Measurements from ENCODE around the gene CDH15. TPM values are rescaled to one million over a fixed set of nuclear protein-coding genes. Genes with fewer than 3 reads are reported as not detected.
"Not testable (repeated sequence)": the region's sequence is repeated elsewhere in the genome, so short reads cannot be mapped to it uniquely, and the experiment has no call there.

The CDH15 gene
- polyA plus RNA-seq, 1 donor = 217 TPM

DNA sequence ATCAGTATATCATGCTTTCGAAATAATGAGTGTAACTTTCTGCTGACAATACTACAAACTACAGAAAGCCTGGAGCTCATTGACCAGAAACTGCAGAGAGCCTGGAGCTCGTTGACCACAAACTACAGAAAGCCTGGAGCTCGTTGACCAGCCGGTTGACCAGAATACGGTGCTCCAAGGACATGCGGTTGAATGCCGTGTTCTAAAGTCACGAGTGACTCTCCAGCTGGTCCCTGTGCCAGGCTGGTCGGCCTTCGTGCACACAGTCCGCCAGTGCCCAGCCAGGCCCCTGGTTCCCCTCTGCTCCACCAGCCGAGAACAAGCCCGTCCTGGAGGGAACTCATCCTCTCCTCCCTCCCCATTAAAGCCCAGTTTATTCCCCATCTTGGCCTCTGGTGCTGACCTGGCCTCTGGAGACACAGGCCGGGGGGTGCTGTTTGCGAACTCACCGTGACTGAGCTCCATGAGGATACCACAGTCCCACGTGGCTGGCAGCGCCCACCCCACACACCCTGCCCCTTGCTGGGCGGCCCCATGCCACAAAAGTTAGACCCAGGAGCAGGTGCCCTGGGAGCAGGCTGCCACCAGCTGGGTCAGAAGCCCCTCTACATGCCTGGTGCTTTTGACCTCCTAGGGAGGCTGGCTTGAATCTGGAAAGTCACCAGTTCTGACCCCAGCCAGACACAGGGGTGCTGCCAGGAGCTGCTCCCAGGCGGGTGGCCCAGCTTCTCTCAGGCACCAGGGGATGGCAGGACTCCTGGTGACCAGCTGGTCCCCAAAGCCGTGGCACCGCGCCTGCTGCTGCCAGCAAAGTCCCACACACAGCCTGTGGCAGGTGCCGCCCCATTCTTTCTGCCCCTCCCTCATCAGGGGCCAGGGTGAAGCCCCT, 15.5 kb upstream of the CDH15 start:
- DNase-seq (ENCODE audit: low read depth) = no peak

DNA sequence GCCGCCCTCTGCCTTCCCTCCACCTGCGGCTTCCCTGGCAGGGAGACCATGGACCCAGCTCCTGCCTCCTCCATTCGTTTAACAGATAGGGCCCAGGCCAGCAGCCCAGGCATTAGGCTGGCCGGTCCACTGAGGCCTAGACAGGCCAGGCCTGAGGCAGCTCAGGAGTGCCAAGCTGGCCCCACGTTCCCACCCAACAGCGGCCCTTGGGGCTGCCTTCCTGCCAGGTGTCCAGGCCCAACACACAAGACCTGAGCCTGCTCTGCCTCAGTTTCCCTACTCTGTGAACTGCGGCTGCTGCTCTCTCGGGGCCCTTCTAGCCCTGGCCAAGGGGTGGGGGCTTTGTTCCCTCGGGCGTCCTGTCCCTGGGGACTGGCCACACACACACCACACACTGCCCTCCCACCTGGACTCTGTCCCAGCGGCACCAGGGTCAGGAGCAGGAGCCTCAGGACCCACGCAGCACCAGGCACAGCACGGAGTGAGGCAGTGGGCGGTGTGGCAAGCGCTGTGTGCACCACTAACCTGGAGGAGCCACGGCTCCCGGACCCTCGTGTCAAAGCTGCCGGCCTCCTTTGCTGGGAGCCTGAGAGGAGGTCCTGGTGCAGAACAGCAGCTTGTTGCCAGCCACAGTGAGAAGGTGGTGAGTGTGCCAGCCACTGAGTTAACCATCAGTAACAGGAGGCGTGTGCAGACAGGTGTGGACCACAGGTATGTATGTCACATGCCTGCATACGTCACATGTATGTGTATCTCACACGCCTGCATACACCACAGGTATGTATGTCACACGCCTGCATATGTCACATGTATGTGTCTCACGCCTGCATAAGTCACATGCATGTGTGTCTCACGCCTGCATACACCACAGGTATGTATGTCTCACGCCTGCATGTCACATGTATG, 14.6 kb upstream of the CDH15 start:
- no peak for DNase-seq (ENCODE audit: low read depth)

DNA sequence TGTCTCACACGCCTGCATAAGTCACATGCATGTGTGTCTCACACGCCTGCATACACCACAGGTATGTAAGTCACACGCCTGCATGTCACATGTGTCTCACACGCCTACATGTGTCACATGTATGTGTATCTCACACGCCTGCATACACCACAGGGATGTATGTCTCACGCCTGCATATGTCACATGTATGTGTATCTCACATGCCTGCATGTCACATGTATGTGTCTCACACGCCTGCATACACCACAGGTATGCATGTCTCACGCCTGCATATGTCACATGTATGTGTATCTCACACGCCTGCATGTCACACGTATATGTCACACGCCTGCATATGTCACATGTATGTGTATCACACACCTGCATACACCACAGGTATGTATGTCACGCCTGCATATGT, 13.8 kb upstream of the CDH15 start:
- no peak for DNase-seq (ENCODE audit: low read depth)

DNA sequence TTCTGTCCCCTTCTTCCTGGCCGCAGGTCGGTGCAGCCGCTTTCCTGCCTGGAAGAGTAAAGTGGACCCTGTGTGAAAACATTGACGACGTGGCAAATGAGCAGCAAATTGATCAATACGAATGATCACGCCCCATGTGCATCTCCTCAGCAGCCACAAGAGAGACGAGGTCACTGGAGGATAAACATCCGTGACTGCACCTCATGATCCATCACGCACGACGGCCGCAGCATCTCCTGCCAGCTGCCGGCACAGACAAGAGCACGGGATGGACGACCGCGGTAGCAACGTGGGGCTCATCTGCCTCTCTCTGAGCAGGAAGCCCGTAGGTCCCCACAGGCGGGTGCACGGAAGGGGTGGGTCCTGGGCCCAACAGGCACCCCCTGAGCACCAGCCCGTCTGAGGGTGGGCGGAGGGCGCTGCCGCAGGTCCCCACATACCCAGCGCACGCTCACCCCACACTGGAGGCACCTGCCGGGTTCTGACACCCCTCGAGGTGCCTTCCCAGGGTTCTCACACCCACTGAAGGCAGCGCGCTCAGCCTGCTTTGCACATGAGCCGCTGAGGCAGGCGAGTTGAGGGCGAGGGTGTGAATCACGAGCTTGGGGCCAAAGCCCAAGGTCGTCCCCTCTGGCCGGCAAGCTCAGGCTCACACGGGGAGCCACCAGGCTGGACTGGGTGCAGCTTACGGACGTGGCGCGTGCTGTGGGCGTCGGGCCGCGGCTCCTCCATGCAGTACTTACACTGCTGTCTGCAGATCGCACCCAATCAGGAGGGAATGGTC, 12.3 kb upstream of the CDH15 start:
- no peak for DNase-seq (ENCODE audit: low read depth)

DNA sequence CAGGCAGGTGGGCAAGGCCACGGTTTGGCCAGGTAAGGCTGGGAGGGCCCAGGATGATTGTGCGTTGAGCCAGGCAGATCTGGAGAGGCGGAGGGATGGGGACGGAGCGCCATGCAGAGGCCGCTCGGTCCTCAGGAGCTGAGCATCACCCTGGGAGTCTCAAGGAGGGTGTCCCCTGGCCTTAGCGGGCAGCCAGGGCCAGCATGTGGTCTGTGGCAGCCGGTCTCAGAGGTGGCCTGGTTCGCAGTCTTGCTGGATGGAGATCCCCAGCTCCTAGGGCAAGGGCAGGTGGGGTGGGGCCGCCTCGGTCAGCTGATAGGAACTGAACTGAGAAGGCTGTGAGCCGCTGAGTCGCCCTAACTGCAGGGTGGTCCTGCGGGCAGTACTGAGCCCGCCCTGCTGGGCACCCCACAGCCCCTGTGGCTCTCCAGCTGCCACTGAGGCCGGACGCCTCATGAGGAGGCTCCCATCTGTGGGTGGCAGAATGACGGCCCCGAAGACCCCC, 11.6 kb upstream of the CDH15 start:
- no peak for DNase-seq (ENCODE audit: low read depth)

DNA sequence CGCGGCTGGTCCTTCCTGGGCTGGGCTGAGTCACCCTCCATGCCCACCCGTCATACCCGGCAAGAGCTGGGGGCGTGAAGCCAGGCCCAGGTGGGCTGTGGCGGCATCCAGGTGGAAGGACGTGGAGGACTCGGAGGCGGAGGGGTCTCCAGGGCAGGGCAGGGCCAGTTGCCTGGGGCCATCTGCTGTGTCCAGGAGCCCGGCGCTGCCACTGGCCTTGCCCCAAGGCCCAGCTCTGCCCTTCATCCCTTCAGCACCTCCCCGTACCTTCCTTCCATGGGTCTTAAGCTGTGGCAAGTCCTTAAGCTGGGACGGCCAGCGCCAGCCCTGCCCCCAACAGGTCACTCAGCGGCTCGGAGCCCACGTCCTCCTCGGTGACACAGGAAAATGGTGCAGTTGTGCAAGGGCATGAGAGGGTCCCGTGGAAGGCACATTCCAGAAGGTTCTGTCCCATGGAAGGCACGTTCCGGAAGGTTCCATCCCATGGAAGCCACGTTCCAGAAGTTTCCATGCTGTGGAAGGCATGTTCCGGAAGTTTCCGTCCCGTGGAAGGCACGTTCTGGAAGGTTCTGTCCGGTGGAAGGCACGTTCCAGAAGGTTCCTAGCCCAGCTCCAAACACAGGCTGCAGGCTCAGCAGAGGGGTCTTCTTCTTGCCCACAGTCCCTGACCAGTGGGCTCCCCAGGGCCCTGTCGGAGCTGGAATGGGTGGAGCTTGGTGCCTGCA, 10.4 kb upstream of the CDH15 start:
- DNase-seq (ENCODE audit: low read depth) = no peak

DNA sequence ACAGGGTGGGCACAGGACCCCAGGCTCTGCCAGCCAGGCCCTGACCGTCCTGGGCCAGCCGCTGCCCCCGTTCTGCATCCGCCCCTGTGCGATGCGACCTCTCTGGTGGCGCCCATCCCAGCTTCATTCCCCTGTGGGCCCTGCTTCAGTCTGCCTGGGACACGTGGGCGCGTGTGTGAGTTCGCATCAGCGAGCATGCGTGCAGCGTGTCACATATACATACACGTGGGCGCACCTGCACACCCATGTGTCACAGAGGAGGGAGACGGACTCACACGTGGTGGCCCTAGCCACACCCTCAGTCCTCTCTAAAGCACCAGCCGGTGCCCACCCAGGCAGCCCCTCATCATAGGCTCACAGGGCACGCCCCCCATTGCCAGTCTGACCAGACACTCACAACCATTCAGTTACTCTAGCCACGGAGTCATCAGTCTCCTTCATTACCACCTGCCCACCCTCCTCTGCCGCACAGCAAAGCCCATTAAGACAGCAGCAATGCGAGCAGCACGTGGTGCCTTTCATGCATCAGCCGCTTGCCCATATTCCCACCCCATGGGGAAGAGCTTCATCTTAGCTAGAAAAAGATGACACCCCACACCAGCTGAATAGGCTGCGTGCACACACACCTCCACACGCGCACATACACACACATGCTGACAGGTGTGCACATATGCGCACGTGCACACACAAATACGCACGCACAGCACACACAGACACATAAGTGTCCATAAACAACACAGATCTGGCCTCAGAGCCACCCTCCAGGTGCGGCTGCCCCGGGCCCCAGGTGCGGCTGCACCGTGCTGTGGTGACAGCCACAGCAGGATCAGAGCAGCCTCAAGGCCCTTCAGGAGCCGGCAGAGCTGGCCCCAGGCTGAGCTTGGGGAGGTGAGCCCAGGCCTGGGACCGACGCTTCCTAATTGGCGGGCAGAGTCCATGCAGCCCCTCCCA, 9.5 kb upstream of the CDH15 start:
- no peak for DNase-seq (ENCODE audit: low read depth)

DNA sequence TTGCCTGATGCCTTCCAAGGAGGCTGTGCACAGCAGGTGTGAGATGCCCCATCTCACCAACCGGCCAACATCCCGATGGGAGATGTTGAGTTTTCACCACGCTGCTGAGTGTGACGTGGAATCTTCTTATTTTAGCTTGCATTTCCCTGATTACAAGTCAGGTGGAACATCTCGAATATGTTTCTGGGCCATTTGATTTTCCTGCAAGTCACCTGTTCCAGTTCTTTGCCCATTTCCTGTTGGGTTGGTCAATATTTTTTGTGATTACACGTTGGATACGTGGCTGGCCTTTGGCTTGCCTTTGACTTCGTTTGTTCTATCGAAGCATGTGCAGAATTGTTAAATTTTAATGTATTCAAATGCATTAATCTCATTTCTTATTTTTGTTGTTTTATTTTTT, 8.3 kb upstream of the CDH15 start:
- no peak for DNase-seq (ENCODE audit: low read depth)

DNA sequence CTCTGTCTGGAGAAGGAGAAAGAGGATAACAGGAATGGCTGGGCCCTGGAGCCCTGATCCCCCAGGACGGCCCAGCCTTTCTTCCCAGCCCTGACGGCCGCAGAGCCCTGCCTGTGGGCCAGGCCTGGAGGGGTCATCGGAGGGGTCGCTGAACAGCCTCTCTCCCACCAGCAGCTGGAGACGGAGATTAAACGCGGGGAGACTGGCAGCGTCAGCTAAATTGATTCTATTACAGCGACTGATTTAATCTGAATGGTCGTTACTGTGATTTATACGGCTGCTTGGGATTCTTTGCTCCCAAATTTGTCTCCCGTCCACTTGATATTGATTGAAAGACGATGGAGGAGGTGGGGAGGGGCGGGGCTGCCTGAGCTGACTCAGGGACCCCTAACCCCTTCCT, 7.1 kb upstream of the CDH15 start:
- DNase-seq (ENCODE audit: low read depth) = no peak

DNA sequence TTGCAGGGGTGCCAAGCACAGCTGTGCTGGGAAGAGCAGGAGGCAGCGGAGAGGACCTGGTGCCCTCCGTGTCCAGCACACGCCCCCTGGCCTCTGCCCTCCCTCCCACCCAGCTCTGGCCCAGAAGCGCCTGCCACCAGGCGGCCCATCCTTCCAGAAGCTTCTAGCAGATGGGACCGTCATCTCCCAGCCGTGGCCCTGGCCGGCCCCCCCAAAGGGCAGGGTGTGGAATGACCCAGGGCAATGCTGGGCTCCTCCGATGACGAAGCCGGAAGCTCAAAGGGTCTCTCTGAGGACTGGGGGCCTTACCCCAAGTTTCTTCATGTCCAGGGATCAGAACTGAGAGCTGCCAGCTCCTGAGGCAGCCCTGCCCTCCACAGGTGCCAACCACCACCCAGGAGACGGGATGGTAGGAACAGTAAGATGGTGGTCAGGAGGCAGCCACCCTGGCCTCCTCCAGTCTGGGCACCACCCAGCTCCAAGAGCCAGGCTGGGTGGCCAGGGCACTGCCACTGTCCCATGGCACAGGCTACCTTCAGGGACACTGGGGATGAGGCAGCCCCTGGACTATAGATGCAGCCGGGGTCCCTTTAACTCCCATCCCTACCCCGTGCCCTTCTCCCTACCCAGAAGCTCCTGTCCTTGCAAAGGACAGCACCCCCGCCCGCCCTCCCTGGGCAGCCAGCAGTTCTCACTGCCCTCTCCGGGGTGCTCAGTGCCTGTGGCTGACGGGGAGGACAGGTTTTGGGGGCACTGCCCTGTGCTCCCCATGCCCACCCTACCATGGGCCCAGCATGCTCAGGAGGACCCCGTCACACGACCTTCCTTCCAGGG, 6.5 kb upstream of the CDH15 start:
- no peak for DNase-seq (ENCODE audit: low read depth)

DNA sequence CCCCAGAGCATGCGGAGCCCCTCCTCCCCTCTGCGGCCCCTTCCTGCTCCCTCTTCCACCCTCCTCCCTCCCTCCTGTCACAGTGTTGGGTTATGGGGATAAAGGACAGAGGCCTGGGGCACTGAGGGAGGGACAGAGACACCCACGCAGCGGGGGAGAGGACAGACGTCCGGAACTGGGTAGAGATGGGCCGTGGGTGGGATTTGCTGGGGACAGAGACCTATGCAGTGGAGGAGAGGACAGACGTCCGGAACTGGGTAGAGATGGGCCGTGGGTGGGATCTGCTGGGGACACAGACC, 5.9 kb upstream of the CDH15 start:
- not testable (repeated sequence) for DNase-seq (ENCODE audit: low read depth)

DNA sequence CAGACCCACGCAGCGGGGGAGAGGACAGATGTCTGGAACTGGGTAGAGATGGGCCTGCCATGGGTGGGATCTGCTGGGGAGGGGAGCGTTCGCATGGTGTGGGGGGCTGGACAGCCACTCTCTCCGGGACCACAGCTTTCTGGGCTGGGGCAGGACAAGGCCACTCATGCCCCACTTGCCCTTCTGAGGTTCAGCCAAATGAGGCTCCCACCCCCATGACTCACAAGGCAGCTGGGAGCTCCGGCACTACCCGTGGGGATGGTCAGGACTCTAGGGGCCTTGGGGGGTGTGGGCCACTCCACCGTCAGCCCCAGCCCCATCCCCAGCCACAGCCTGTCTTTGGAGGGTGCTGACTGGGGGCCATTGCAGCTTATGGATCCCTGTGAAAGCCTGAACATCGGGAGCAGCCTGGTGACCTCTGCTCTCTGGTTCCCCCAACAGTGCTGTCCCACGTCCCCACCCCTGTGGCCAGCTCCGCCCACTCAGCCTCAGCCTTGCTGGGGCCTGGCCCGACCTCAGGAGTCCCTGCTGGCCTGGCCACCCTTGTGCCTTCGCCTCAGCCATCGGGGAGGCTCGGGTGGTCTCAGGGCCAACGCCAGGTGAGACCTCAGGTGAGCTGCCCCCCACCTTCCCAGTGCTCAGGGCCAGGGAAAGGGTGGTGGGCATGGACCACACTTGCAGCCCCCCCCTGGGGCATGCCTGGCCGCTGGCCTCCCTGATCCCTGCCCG, 4.7 kb upstream of the CDH15 start:
- no peak for DNase-seq (ENCODE audit: low read depth)

DNA sequence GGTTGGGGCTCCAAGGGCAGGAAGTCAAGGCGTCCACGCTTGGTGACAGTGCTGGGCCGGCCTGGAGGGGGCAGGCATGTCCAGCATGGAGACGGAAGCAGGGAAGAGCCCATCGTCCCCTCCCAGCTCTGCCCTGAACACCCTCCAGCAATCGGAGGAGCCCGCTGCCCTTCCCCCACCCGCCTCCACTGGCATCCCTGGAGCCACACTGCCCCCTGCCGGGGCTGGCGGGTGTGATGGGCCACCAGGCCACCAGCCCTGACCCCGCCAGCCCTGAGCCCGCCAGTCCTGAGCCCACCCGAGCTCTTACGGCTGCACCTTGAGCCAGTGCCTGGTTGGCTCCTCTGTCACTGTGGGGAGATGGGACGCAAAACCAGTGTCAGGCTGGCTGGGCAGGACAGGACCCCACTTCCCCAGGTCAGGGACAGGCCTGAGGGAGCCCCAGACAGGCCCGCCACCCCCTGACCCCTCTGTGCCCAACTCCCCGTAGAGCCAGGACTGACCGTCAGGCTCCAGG, 4.1 kb upstream of the CDH15 start:
- DNase-seq (ENCODE audit: low read depth) = no peak

DNA sequence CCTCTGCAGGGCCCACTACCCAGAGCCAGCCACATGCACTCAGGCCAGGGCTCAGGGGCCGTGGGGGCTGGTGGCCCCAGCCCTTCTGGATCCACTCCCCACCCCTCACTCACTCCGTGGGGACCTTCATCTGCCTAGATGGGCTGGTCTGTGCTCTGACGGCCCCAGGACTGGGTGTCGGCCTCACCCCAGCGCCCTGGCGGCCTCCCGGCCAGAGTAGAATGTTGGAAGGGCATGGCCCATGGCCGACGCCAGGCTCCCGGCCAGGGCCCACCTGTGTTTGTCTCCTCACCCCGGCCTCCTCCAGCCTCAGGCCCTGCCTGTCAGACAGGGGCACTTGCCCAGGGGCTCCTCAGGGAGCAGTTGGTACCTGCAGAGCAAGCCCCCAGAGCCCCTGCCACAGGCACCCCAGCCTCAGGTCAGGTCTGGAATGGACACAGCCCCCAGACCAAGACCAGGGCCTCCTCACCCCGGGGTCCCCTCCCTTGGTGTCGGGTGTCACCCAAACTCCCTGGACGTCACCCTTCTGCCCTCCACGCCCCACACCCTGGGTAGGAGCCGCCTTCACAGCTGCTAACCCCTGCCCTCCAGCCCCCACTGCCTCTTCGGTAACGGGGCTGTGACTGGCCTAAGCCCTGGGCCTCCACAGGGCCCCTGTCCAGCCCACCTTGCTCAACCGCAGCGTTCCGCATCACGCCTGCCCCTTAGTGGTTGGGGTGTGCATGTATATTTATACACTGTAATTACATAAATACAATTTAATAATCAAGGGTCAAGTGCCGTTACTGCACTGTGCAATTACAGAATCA, 3.0 kb upstream of the CDH15 start:
- no peak for DNase-seq (ENCODE audit: low read depth)

DNA sequence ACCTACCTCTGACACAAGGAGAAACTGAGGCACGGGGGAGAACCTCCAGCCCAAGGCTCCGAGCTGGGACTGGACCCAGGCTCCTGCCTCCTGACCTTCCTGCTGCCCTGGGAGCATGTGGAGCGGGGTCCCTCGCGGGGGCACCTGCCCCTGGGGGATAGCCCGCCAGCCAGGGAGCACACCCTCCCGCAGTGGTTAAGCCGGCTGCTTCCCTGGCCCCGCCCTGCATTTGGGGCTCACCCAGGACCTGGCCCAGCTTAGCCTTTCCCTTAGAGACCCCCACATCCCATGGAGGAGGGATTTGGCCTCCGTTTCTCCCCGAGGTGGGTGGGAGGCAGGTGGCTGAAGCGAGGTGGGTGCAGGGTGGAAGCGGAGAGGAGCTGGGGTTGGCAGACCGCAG, 1.8 kb upstream of the CDH15 start:
- DNase-seq (ENCODE audit: low read depth) = no peak

DNA sequence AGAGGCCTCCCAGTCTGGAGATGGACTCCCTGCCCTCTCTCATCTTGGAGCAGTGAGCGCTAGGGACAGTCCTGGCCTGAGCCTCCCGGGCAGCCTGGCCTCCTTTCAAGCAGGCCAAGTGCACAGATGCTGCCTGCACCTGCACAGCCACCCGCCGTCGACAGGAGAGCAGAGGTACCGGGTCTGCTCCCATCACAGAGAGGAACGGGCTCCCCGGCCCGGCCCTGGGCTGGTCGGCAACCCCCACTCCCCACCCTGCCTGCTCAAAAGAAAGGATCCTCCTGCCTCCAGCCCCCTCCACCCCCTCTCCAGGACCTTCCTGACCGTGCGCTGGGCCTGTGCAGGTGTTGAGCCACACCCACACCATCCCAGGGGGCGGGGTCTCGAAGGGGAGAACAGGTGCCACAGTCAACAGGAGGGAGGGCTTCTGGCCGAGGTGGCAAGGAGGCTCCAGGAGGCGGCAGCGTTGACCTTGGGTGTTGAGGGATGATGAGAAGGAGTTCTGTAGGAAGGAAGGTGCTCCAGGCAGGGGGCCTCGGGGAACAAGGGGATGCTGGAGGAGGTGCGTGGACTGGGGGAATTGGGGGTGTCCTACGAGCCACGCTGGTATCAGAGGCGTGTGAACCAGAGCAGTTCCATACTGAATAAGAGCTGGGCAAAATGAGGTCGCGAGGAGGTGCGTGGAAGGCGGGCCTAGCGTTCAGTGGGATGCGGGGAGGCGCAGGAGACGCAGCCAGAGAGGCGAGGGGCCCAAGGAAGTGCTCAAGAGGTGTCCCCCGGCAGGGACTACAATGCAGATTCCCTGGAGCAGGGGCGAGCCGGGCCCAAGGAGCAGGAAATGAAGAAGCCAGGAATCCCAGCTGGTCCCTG, 967 bp upstream of the CDH15 start:
- DNase-seq (ENCODE audit: low read depth) = no peak

DNA sequence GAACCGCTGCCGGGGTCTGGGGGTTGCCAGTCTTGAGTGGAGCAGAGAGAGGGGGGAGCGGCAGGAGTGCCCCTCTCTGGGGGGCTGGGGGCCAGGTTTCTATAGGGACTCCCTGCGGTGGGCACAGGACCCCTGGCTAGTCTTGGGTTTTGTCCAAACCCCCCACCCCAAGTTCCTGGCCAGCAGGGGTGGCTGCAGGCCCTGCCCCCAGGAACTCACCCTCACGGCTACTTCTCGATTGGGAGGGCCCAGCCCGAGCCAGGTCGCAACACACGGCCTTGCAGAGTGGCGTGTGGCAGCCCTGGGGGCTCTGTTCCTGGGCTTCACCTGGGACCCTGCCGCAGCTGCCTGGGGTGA, 601 bp downstream of the CDH15 start:
- no peak for DNase-seq (ENCODE audit: low read depth)
